Lower leg skin (tissue), 3 donors: ENCODE measurements around the gene CFAP52.

Experiments used
- POLR2A ChIP-seq, 2 donors: fragments of 450-650 bp; IDR thresholded peaks; one replicate each; pipeline ENCODE4 v1.6.1; 2016 to 2017; ENCODE audit warnings: antibody characterized with exemption in 2 of 2, mild to moderate bottlenecking in 1 of 2, moderate library complexity in 1 of 2
- TF ChIP-seq, protein P1 (sequence below), 3 donors: fragments of 450-650 bp; IDR thresholded peaks; one replicate each; pipeline ENCODE4 v1.5.1; 2016; ENCODE audit warnings: antibody characterized with exemption in 3 of 3, mild to moderate bottlenecking in 3 of 3, moderate library complexity in 2 of 3

DNA sequence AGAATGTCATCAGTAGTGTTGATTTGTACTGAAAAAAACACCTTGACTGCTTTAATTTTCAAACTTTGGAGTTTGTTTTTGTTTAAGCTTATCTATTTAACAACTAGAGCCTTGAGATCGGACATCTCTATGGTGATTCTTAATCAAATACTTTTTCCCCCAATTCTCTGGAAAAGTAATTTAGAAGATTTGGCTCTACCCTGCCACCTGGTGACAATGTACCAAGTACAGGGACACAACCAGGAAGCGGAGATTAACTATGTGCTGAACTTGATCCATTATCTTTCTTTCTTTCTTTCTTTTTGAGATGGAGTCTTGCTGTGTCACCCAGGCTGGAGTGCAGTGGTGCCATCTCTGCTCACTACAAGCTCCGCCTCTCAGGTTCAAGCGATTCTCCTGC lies 99.6 kb downstream of the CFAP52 start:
- TF ChIP-seq, protein P1, sequence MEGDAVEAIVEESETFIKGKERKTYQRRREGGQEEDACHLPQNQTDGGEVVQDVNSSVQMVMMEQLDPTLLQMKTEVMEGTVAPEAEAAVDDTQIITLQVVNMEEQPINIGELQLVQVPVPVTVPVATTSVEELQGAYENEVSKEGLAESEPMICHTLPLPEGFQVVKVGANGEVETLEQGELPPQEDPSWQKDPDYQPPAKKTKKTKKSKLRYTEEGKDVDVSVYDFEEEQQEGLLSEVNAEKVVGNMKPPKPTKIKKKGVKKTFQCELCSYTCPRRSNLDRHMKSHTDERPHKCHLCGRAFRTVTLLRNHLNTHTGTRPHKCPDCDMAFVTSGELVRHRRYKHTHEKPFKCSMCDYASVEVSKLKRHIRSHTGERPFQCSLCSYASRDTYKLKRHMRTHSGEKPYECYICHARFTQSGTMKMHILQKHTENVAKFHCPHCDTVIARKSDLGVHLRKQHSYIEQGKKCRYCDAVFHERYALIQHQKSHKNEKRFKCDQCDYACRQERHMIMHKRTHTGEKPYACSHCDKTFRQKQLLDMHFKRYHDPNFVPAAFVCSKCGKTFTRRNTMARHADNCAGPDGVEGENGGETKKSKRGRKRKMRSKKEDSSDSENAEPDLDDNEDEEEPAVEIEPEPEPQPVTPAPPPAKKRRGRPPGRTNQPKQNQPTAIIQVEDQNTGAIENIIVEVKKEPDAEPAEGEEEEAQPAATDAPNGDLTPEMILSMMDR (IDR thresholded peaks at IDR 0.05) = no peak
- TF ChIP-seq POLR2A (IDR thresholded peaks at IDR 0.05) = no peak
